Measurements from ENCODE around the gene RANBP3.

GRCh38 chr19:5966941-5967340, 11.0 kb downstream of the RANBP3 start:
- no peak for TF ChIP-seq POLR2A (IDR thresholded peaks at IDR 0.05)
- no peak for TF ChIP-seq EP300 (IDR thresholded peaks at IDR 0.05)
